PC-9 (cell line): ENCODE data around the gene PRDM12. TPM values are rescaled to one million over a fixed set of nuclear protein-coding genes. Genes with fewer than 3 reads are reported as not detected.

Experiments used
- BruUV-seq: library from RNA; stranded (reverse); fragments of 400-500 nt; replicated peaks from 2 replicates; lab custom pipeline; 2021; lab: Mats Ljungman, UMichigan
- CTCF ChIA-PET: fragments of 300-600 bp; sonication (Branson Sonifier 250); formaldehyde crosslinking; loops from one replicate; lab custom pipeline; 2022; ENCODE audit warnings: antibody characterized with exemption; lab: Charles Lee
- POLR2A ChIA-PET: fragments of 300-600 bp; sonication (Branson Sonifier 250); formaldehyde crosslinking; loops from one replicate; lab custom pipeline; 2022; ENCODE audit warnings: antibody characterized with exemption; ENCODE audit not compliant: unreplicated experiment; lab: Charles Lee
- DNase-seq, 2 experiments: peaks; one replicate each; pipeline versions ENCODE4 v3.0.0 to v3.0.0-alpha.2; 2015 to 2022; ENCODE audit warnings: mixed read lengths in 1 of 2
- H2AFZ ChIP-seq: fragments of 200-600 bp; sonication (generic); 2 replicates; pipeline ENCODE4 v1.8.1; 2017; ENCODE audit warnings: antibody characterized with exemption
- H3F3A ChIP-seq: fragments of 200-600 bp; sonication (generic); 2 replicates; pipeline ENCODE4 v1.8.1; 2017; ENCODE audit warnings: antibody characterized with exemption, mild to moderate bottlenecking, low read depth; ENCODE audit not compliant: insufficient read depth
- H3K27ac ChIP-seq: fragments of 200-600 bp; sonication (generic); 2 replicates; pipeline ENCODE4 v1.6.1; 2016; ENCODE audit warnings: mixed run types
- H3K27me3 ChIP-seq: fragments of 200-600 bp; sonication (generic); 2 replicates; pipeline ENCODE4 v1.6.1; 2016; ENCODE audit warnings: low read depth, mixed run types; ENCODE audit not compliant: insufficient read depth
- H3K36me3 ChIP-seq: fragments of 200-600 bp; sonication (generic); 2 replicates; pipeline ENCODE4 v1.6.1; 2016; ENCODE audit warnings: low read depth, mixed run types
- H3K4me1 ChIP-seq: fragments of 200-600 bp; sonication (generic); replicated peaks from 2 replicates; pipeline ENCODE4 v1.6.1; 2016; ENCODE audit warnings: mixed run types; ENCODE audit not compliant: insufficient read depth
- H3K4me2 ChIP-seq: fragments of 200-600 bp; sonication (generic); 2 replicates; pipeline ENCODE4 v1.6.1; 2017; ENCODE audit warnings: mixed run types
- H3K4me3 ChIP-seq: fragments of 200-600 bp; sonication (generic); 2 replicates; pipeline ENCODE4 v1.6.1; 2016; ENCODE audit warnings: mixed run types
- H3K79me2 ChIP-seq: fragments of 200-600 bp; sonication (generic); 2 replicates; pipeline ENCODE4 v1.6.1; 2017; ENCODE audit warnings: low read depth, mixed run types
- H3K9me2 ChIP-seq: fragments of 200-600 bp; sonication (generic); 2 replicates; pipeline ENCODE4 v1.8.1; 2017; ENCODE audit warnings: mild to moderate bottlenecking; ENCODE audit not compliant: insufficient read depth
- H3K9me3 ChIP-seq: fragments of 200-600 bp; sonication (generic); 2 replicates; pipeline ENCODE4 v1.8.1; 2016; ENCODE audit warnings: low read depth; ENCODE audit not compliant: insufficient read depth
- H4K20me1 ChIP-seq: fragments of 200-600 bp; sonication (generic); 2 replicates; pipeline ENCODE4 v1.8.1; 2017; ENCODE audit not compliant: insufficient read depth
- CTCF ChIP-seq: fragments of 200-600 bp; sonication (generic); conservative IDR thresholded peaks from 2 replicates; pipeline ENCODE4 v1.6.1; 2017; ENCODE audit warnings: mixed run types, antibody characterized with exemption, mild to moderate bottlenecking, moderate library complexity
- EZH2 ChIP-seq: fragments of 200-600 bp; sonication (generic); IDR thresholded peaks from 2 replicates; pipeline ENCODE4 v1.8.0; 2017; ENCODE audit warnings: antibody characterized with exemption, low read depth
- intact Hi-C: fragments of 100-400 bp; cut with micrococcal nuclease; formaldehyde crosslinking; loops from one replicate; pipeline ENCODE4 v1.10.0; 2022; ENCODE audit not compliant: unreplicated experiment
- total RNA-seq: library from RNA; stranded (reverse); gene quantifications from 2 replicates; pipeline ENCODE4 v1.2.3, GENCODE V29; 2021

Gene PRDM12
- total RNA-seq, 1 experiment from 2014 or later, result 0.46 TPM

GRCh38 chr9:130666393-130667119 lies 2.2 kb downstream of the PRDM12 start:
- Histone ChIP-seq H3K27me3 (peaks cover 21% of the 10 kb centered on the region), H3K4me1 (no peaks in the 10 kb centered on the region), H3K9me3 (no peaks in the 10 kb centered on the region), H2AFZ (no peak overlapping the region), H3K36me3 (no peaks in the 10 kb centered on the region), H4K20me1 (no peaks in the 10 kb centered on the region), H3K4me2 (no peak overlapping the region), H3K9me2 (no peaks in the 10 kb centered on the region), H3K79me2 (no peaks in the 10 kb centered on the region), H3F3A (no peaks in the 10 kb centered on the region), H3K4me3 (no peak overlapping the region), H3K27ac (no peak overlapping the region)
- intact Hi-C loops, result no loop called here
- ChIA-PET CTCF (no interaction called here), POLR2A (no interaction called here)
- BruUV-seq, result no TSS peak
- no peak for TF ChIP-seq CTCF
- TF ChIP-seq EZH2, result no peak
- no peak for DNase-seq

GRCh38 chr9:130667120-130667435 lies 2.7 kb downstream of the PRDM12 start:
- intact Hi-C loops, result no loop called here
- no peak for TF ChIP-seq CTCF
- TF ChIP-seq EZH2, result no peak

GRCh38 chr9:130668196-130668595 lies 3.8 kb downstream of the PRDM12 start:
- H3K27me3 ChIP-seq, result peaks cover 21% of the 10 kb centered on the region
- no peaks in the 10 kb centered on the region for H3K79me2 ChIP-seq
- no peaks in the 10 kb centered on the region for H4K20me1 ChIP-seq
- no peaks in the 10 kb centered on the region for H3K36me3 ChIP-seq
- POLR2A ChIA-PET, result no interaction called here
- no TSS peak for BruUV-seq
- DNase-seq, result no peak
- TF ChIP-seq CTCF (no peak), EZH2 (no peak)
- intact Hi-C loops, result no loop called here
- CTCF ChIA-PET, result no interaction called here
- H3K4me3 ChIP-seq, result no peak overlapping the region
- H3F3A ChIP-seq, result no peaks in the 10 kb centered on the region
- no peak overlapping the region for H3K27ac ChIP-seq
- no peaks in the 10 kb centered on the region for H3K9me3 ChIP-seq
- H3K4me1 ChIP-seq, result no peaks in the 10 kb centered on the region
- H3K4me2 ChIP-seq, result no peak overlapping the region
- no peaks in the 10 kb centered on the region for H3K9me2 ChIP-seq
- H2AFZ ChIP-seq, result no peak overlapping the region

More at GRCh38 chr9:130667120-130667435, 2.7 kb downstream of the PRDM12 start:
- ChIA-PET CTCF (interaction anchor here (0.6 kb wide), 1 partner anchor 197 kb away, joined by 3 read pairs; no protein-coding TSS in a partner anchor), POLR2A (no interaction called here)
- H4K20me1 ChIP-seq, result no peaks in the 10 kb centered on the region
- no peaks in the 10 kb centered on the region for H3K36me3 ChIP-seq
- H3K27me3 ChIP-seq, result peaks cover 21% of the 10 kb centered on the region
- H3F3A ChIP-seq, result no peaks in the 10 kb centered on the region
- H3K4me3 ChIP-seq, result no peak overlapping the region
- H3K9me2 ChIP-seq, result no peaks in the 10 kb centered on the region
- no peak for DNase-seq
- H3K9me3 ChIP-seq, result no peaks in the 10 kb centered on the region
- H3K4me1 ChIP-seq, result no peaks in the 10 kb centered on the region
- H3K79me2 ChIP-seq, result no peaks in the 10 kb centered on the region
- H2AFZ ChIP-seq, result no peak overlapping the region
- no TSS peak for BruUV-seq
- H3K4me2 ChIP-seq, result no peak overlapping the region
- no peak overlapping the region for H3K27ac ChIP-seq
